ENCODE measurements around the gene CISTR. TPM values are rescaled to one million over a fixed set of nuclear protein-coding genes. Genes with fewer than 3 reads are reported as not detected.

CISTR gene
- total RNA-seq, 4 donors from 2014 or later: not detected

- no peak for TF ChIP-seq CTCF (IDR thresholded peaks at IDR 0.05; ENCODE audit: low read depth)
These were observed 25.1 kb upstream of the CISTR start for GRCh38 chr12:53776872-53777271.

- no peak for TF ChIP-seq CTCF (IDR thresholded peaks at IDR 0.05; ENCODE audit: low read depth)
These were observed 23.8 kb upstream of the CISTR start for GRCh38 chr12:53775478-53776145.

GRCh38 chr12:53770281-53770680 is 18.5 kb upstream of the CISTR start:
- TF ChIP-seq CTCF (IDR thresholded peaks at IDR 0.05; ENCODE audit: low read depth): no peak

- TF ChIP-seq CTCF (IDR thresholded peaks at IDR 0.05; ENCODE audit: low read depth): no peak
These were observed 17.2 kb upstream of the CISTR start for GRCh38 chr12:53768976-53769375.

GRCh38 chr12:53766881-53767280 is 15.1 kb upstream of the CISTR start:
- TF ChIP-seq CTCF (IDR thresholded peaks at IDR 0.05; ENCODE audit: low read depth): no peak

- no peak for TF ChIP-seq CTCF (IDR thresholded peaks at IDR 0.05; ENCODE audit: low read depth)
These were observed 14.1 kb upstream of the CISTR start for GRCh38 chr12:53765891-53766290.

- TF ChIP-seq CTCF (IDR thresholded peaks at IDR 0.05; ENCODE audit: low read depth): no peak
These were observed 12.8 kb upstream of the CISTR start for GRCh38 chr12:53764615-53765014.

Measured in subcutaneous adipose tissue (tissue), 4 donors.